Uterus (tissue), 2 donors: ENCODE measurements around the gene TSHZ1.

ENCODE experiments used
- POLR2A ChIP-seq, 2 donors: fragments of 450-650 bp; IDR thresholded peaks; one replicate each; pipeline ENCODE4 v1.6.1; 2016; ENCODE audit warnings: antibody characterized with exemption in 2 of 2, mild to moderate bottlenecking in 1 of 2, moderate library complexity in 1 of 2
- TF ChIP-seq, protein P1 (sequence below), 4 experiments: fragments of 200-600 bp in 2 of 4; fragments of 450-650 bp in 2 of 4; sonication (generic) in 2 of 4; IDR thresholded peaks; one replicate each; pipeline ENCODE4 v1.5.1; 2016 to 2019; ENCODE audit warnings: antibody characterized with exemption in 4 of 4, mild to moderate bottlenecking in 2 of 4, moderate library complexity in 1 of 4

- no peak for TF ChIP-seq POLR2A (IDR thresholded peaks at IDR 0.05)
- TF ChIP-seq, protein P1, sequence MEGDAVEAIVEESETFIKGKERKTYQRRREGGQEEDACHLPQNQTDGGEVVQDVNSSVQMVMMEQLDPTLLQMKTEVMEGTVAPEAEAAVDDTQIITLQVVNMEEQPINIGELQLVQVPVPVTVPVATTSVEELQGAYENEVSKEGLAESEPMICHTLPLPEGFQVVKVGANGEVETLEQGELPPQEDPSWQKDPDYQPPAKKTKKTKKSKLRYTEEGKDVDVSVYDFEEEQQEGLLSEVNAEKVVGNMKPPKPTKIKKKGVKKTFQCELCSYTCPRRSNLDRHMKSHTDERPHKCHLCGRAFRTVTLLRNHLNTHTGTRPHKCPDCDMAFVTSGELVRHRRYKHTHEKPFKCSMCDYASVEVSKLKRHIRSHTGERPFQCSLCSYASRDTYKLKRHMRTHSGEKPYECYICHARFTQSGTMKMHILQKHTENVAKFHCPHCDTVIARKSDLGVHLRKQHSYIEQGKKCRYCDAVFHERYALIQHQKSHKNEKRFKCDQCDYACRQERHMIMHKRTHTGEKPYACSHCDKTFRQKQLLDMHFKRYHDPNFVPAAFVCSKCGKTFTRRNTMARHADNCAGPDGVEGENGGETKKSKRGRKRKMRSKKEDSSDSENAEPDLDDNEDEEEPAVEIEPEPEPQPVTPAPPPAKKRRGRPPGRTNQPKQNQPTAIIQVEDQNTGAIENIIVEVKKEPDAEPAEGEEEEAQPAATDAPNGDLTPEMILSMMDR (IDR thresholded peaks at IDR 0.05) = no peak
Observed at GRCh38 chr18:75249672-75250470, 39.3 kb downstream of the TSHZ1 start.
